22Rv1 (cell line): ENCODE results near the gene R3HCC1L.

Experiments
- CTCF ChIP-seq: fragments of 450-650 bp; IDR thresholded peaks from 2 replicates; pipeline ENCODE4 v1.5.1; 2017; ENCODE audit warnings: mild to moderate bottlenecking
- ZFX ChIP-seq: fragments of 450-650 bp; IDR thresholded peaks from 2 replicates; pipeline ENCODE4 v1.6.1; 2017; ENCODE audit warnings: antibody characterized with exemption, borderline replicate concordance

DNA sequence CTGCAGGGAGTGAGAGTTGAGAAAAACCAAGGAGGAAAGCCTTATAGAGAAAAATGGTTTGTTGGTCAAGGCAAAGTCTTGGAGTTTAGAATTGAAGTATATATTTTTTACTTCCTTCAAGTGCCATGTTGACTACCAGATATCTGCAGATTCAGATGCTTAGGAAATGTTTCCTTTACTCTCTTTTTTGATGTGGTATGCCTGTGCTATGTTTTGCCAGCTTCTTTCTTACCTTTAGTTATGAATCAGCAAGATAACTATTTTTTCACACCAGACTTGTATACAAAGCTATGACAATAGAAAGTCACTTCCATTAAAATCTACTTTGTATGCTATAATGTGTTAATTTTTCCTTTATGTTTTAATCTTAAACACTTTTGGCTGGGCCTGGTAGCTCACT lies 3.6 kb downstream of the R3HCC1L start:
- TF ChIP-seq CTCF (no peak), ZFX (no peak)
